ENCODE measurements around the gene NCAM1. TPM values are rescaled to one million over a fixed set of nuclear protein-coding genes. Genes with fewer than 3 reads are reported as not detected.

The NCAM1 gene
- polyA plus RNA-seq, 1 donor (not counting 4 experiments of a cell fraction or from before 2014, with no cell fraction given) = 0.04 TPM

DNA sequence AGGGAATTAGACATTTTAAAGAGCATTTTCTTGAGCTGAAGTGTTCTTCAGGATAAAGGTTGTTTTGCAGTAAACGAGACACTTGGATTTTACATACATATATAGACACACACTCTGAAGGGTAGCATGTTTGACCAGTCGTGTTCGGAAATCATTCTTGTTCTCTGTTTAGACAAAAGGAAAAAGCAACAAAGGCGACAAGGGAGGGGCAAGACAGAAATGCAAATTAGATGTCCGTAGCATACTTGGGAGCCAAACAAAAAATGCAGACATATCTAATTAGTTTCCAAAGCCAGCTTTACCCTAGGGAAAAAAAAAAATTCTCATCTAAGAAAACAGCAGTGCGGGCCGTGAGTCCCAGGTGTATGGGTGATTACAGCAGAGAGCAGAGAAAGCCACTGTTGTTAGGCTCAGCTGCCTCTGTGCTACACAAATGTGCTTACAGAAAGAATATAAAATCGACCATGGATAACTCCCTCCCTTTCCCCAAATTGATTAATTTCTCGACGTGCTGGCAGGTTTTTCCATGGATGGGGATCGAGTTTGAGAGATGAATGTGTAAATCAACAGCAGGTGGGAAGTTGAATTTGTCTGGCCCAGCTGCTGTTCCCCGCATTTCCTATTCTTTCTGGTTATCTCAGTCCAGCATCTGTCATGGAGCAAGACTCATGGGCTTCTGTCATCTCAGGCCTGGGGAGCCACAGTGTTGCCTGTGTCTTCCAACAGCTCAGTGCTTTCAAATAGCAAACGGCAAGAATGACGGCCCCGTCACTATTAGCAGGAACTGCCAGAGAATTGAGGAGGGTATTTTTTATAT, 176.7 kb downstream of the NCAM1 start:
- Histone ChIP-seq H2AFZ (ENCODE audit: control insufficient read depth, low read length) (no peak overlapping the region), H3K27ac (ENCODE audit: control insufficient read depth, insufficient read depth, low read length) (no peak overlapping the region), H3K4me2 (ENCODE audit: control insufficient read depth, extremely low read depth, insufficient read depth, low read depth, low read length) (no peak overlapping the region), H3K79me2 (ENCODE audit: control insufficient read depth, insufficient read depth, low read length) (no peaks in the 10 kb centered on the region), H3K4me1 (ENCODE audit: control insufficient read depth, extremely low read depth, insufficient read depth, low read length) (peaks cover 2% of the 10 kb centered on the region), H3K36me3 (ENCODE audit: control insufficient read depth in 2 of 2, extremely low read depth in 1 of 2, insufficient read depth in 2 of 2, low read length in 2 of 2) (no peaks in the 10 kb centered on the region), H3K9ac (ENCODE audit: control insufficient read depth, extremely low read depth, insufficient read depth, low read length) (no peak overlapping the region), H4K20me1 (ENCODE audit: control insufficient read depth, extremely low read depth, insufficient read depth, low read length) (no peaks in the 10 kb centered on the region), H3K4me3 (ENCODE audit: control insufficient read depth in 2 of 3, extremely low read depth in 1 of 3, insufficient read depth in 2 of 3, low read depth in 1 of 3, low read length in 3 of 3) (no peak overlapping the region), H3K27me3 (ENCODE audit: control insufficient read depth, extremely low read depth, insufficient read depth, low read length) (peaks cover 3% of the 10 kb centered on the region), H3K9me1 (ENCODE audit: control insufficient read depth, extremely low read depth, insufficient read depth, low read length) (no peaks in the 10 kb centered on the region), H3K9me3 (ENCODE audit: control insufficient read depth, low read depth, low read length) (no peaks in the 10 kb centered on the region)
- DNase-seq (ENCODE audit: low read depth, low spot score) (no peak), FAIRE-seq (no peak)
- dilution Hi-C loops (cut with MboI; ENCODE audit: extremely low pct_ligation_motif_present, low sequenced_read_pairs) = no loop called here
- TF ChIP-seq, protein P1, sequence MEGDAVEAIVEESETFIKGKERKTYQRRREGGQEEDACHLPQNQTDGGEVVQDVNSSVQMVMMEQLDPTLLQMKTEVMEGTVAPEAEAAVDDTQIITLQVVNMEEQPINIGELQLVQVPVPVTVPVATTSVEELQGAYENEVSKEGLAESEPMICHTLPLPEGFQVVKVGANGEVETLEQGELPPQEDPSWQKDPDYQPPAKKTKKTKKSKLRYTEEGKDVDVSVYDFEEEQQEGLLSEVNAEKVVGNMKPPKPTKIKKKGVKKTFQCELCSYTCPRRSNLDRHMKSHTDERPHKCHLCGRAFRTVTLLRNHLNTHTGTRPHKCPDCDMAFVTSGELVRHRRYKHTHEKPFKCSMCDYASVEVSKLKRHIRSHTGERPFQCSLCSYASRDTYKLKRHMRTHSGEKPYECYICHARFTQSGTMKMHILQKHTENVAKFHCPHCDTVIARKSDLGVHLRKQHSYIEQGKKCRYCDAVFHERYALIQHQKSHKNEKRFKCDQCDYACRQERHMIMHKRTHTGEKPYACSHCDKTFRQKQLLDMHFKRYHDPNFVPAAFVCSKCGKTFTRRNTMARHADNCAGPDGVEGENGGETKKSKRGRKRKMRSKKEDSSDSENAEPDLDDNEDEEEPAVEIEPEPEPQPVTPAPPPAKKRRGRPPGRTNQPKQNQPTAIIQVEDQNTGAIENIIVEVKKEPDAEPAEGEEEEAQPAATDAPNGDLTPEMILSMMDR (optimal IDR thresholded peaks at IDR 0.05 in 1 of 3, IDR thresholded peaks at IDR 0.05 in 1 of 3, conservative IDR thresholded peaks at IDR 0.05 in 1 of 3; ENCODE audit: extremely low read depth in 1 of 3, insufficient read depth in 2 of 3, low read length in 3 of 3) = no peak
- no peak for TF ChIP-seq EZH2 (IDR thresholded peaks at IDR 0.05; ENCODE audit: low read length)

DNA sequence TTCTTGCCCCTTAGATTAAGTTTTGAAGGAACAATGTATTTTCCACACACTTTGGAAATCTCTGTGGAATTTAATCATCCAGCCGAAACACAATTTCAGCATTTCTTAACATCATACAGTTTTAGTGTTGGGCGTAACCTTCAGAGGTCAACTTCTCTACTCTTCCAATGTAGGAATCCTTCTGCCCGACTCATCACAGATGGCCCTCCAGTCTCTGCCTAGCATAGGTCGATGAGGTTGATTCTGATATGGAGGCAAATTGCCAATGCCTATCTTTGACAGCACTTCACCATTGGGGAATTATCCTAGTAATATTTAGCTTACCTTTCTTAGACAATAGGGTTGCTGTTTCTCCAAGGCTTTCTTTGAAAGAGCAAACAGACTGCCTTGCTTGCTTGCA, 177.5 kb downstream of the NCAM1 start:
- Histone ChIP-seq H4K20me1 (ENCODE audit: control insufficient read depth, extremely low read depth, insufficient read depth, low read length) (no peaks in the 10 kb centered on the region), H2AFZ (ENCODE audit: control insufficient read depth, low read length) (no peak overlapping the region), H3K27me3 (ENCODE audit: control insufficient read depth, extremely low read depth, insufficient read depth, low read length) (peaks cover 3% of the 10 kb centered on the region), H3K9me1 (ENCODE audit: control insufficient read depth, extremely low read depth, insufficient read depth, low read length) (no peaks in the 10 kb centered on the region), H3K9me3 (ENCODE audit: control insufficient read depth, low read depth, low read length) (no peaks in the 10 kb centered on the region), H3K4me3 (ENCODE audit: control insufficient read depth in 2 of 3, extremely low read depth in 1 of 3, insufficient read depth in 2 of 3, low read depth in 1 of 3, low read length in 3 of 3) (no peak overlapping the region), H3K27ac (ENCODE audit: control insufficient read depth, insufficient read depth, low read length) (no peak overlapping the region), H3K79me2 (ENCODE audit: control insufficient read depth, insufficient read depth, low read length) (no peaks in the 10 kb centered on the region), H3K9ac (ENCODE audit: control insufficient read depth, extremely low read depth, insufficient read depth, low read length) (no peak overlapping the region), H3K4me1 (ENCODE audit: control insufficient read depth, extremely low read depth, insufficient read depth, low read length) (peaks cover 2% of the 10 kb centered on the region), H3K4me2 (ENCODE audit: control insufficient read depth, extremely low read depth, insufficient read depth, low read depth, low read length) (no peak overlapping the region), H3K36me3 (ENCODE audit: control insufficient read depth in 2 of 2, extremely low read depth in 1 of 2, insufficient read depth in 2 of 2, low read length in 2 of 2) (no peaks in the 10 kb centered on the region)
- dilution Hi-C loops (cut with MboI; ENCODE audit: extremely low pct_ligation_motif_present, low sequenced_read_pairs) = no loop called here
- DNase-seq (ENCODE audit: low read depth, low spot score) (no peak), FAIRE-seq (no peak)
- TF ChIP-seq, protein P1 (optimal IDR thresholded peaks at IDR 0.05 in 1 of 3, IDR thresholded peaks at IDR 0.05 in 1 of 3, conservative IDR thresholded peaks at IDR 0.05 in 1 of 3; ENCODE audit: extremely low read depth in 1 of 3, insufficient read depth in 2 of 3, low read length in 3 of 3) = no peak
- no peak for TF ChIP-seq EZH2 (IDR thresholded peaks at IDR 0.05; ENCODE audit: low read length)
